Ovary (tissue), 3 donors: ENCODE measurements around the gene COG5.

Source experiments
- CTCF ChIP-seq, 3 donors: fragments of 450-650 bp in 2 of 3; fragments of 200-600 bp in 1 of 3; IDR thresholded peaks; one replicate each; pipeline versions ENCODE4 v1.5.1 to v1.8.0; 2016 to 2022; ENCODE audit warnings: antibody characterized with exemption in 3 of 3, mild to moderate bottlenecking in 1 of 3
- EP300 ChIP-seq: sonication (generic); formaldehyde crosslinking; IDR thresholded peaks from one replicate; pipeline ENCODE4 v1.6.1; 2017; ENCODE audit warnings: antibody characterized with exemption
- POLR2A ChIP-seq: fragments of 450-650 bp; IDR thresholded peaks from one replicate; pipeline ENCODE4 v1.6.1; 2017; ENCODE audit warnings: antibody characterized with exemption, mild to moderate bottlenecking, moderate library complexity
- donor health status: DM: no; HTN: no; CAD: no.

GRCh38 chr7:107167483-107168232 lies 396.1 kb downstream of the COG5 start:
- TF ChIP-seq CTCF (IDR thresholded peaks at IDR 0.05) (peak in 2 of 3 donors; percentile 60 to 79), POLR2A (no peak), EP300 (no peak)
